ENCODE measurements around the gene EFCAB8. TPM values are rescaled to one million over a fixed set of nuclear protein-coding genes. Genes with fewer than 3 reads are reported as not detected.
"Not testable (repeated sequence)": the region's sequence is repeated elsewhere in the genome, so short reads cannot be mapped to it uniquely, and the experiment has no call there.

EFCAB8 gene
- total and polyA plus RNA-seq, 7 donors, result 0.03 to 0.08 (median 0.04) TPM; not detected in 4

GRCh38 chr20:32970973-32971300, 112.2 kb downstream of the EFCAB8 start:
- Histone ChIP-seq H3K4me1 (no peaks in the 10 kb centered on the region), H3K9me3 (no peaks in the 10 kb centered on the region), H3K36me3 (ENCODE audit: insufficient read depth in 1 of 2, low read depth in 1 of 2) (no peaks in the 10 kb centered on the region), H3K4me3 (no peak overlapping the region), H3K27me3 (ENCODE audit: insufficient read depth in 3 of 3, low read length in 2 of 3) (peaks cover 0 to 3% (median 0%) of the 10 kb centered on the region in 3 donors), H3K27ac (no peak overlapping the region)
- no peak for TF ChIP-seq CTCF (IDR thresholded peaks at IDR 0.05)
- DNase-seq, result no peak
- intact Hi-C loops (cut with DNase I), result no loop called here
- 90 to 95% (median 91%) methylated on average over 2 of the region's 2 CpGs for WGBS, 3 donors
- no peak for ATAC-seq

DNA sequence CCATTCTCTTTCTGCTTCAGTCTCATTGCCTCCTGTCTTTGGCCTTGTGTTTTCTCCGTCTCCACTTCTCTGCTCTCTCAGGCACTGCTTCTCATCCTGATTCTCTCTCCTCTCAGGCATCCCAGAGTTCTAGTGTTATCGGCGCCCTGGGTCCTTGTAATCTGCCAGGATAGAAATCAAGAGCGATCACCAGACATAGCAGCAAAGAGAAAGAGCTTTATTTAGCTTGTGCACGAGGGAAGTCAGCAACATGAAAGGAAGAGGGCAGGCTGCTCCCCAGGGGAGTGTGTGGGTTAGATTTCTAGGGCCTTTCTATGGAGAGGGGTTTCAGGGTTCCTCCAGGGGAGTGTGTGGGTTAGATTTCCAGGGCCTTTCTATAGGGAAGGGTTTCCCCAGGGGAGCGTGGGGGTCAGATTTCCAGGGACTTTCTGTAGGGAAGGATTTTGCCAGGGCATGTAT, 113.0 kb downstream of the EFCAB8 start:
- no peak for DNase-seq
- Histone ChIP-seq H3K36me3 (ENCODE audit: insufficient read depth in 1 of 2, low read depth in 1 of 2) (no peaks in the 10 kb centered on the region), H3K4me3 (no peak overlapping the region), H3K27ac (no peak overlapping the region), H3K4me1 (no peaks in the 10 kb centered on the region), H3K9me3 (no peaks in the 10 kb centered on the region), H3K27me3 (ENCODE audit: insufficient read depth in 3 of 3, low read length in 2 of 3) (peaks cover 0 to 3% (median 0%) of the 10 kb centered on the region in 3 donors)
- no peak for ATAC-seq
- intact Hi-C loops (cut with DNase I), result no loop called here
- 46 to 51% (median 48%) methylated on average over 6 of the region's 6 CpGs for WGBS, 3 donors
- no peak for TF ChIP-seq CTCF (IDR thresholded peaks at IDR 0.05)

GRCh38 chr20:32972181-32973076, 113.7 kb downstream of the EFCAB8 start:
- DNase-seq, result no peak

GRCh38 chr20:32973077-32973717, 114.5 kb downstream of the EFCAB8 start:
- no peak for ATAC-seq
- Histone ChIP-seq H3K36me3 (ENCODE audit: insufficient read depth in 1 of 2, low read depth in 1 of 2) (no peaks in the 10 kb centered on the region), H3K27me3 (ENCODE audit: insufficient read depth in 3 of 3, low read length in 2 of 3) (peaks cover 0 to 3% (median 0%) of the 10 kb centered on the region in 3 donors), H3K27ac (no peak overlapping the region), H3K9me3 (no peaks in the 10 kb centered on the region), H3K4me3 (no peak overlapping the region), H3K4me1 (no peaks in the 10 kb centered on the region)
- WGBS, 3 donors, result 83 to 89% (median 87%) methylated on average over 10 of the region's 10 CpGs
- TF ChIP-seq CTCF (IDR thresholded peaks at IDR 0.05), result no peak
- DNase-seq, result no peak
- intact Hi-C loops (cut with DNase I), result no loop called here

More at GRCh38 chr20:32972181-32973076, 113.7 kb downstream of the EFCAB8 start:
- ATAC-seq, result no peak
- no peak for TF ChIP-seq CTCF (IDR thresholded peaks at IDR 0.05)
- Histone ChIP-seq H3K36me3 (ENCODE audit: insufficient read depth in 1 of 2, low read depth in 1 of 2) (no peaks in the 10 kb centered on the region), H3K9me3 (no peaks in the 10 kb centered on the region), H3K4me3 (no peak overlapping the region), H3K27me3 (ENCODE audit: insufficient read depth in 3 of 3, low read length in 2 of 3) (peaks cover 0 to 3% (median 0%) of the 10 kb centered on the region in 3 donors), H3K4me1 (no peaks in the 10 kb centered on the region), H3K27ac (no peak overlapping the region)
- WGBS, 3 donors, result 73 to 77% (median 77%) methylated on average over 13 of the region's 13 CpGs
- intact Hi-C loops (cut with DNase I), result no loop called here

GRCh38 chr20:32974204-32975064, 115.7 kb downstream of the EFCAB8 start:
- H3K9me3 ChIP-seq; H3K36me3 ChIP-seq (ENCODE audit: insufficient read depth in 1 of 2, low read depth in 1 of 2); H3K4me3 ChIP-seq; intact Hi-C loops (cut with DNase I); H3K4me1 ChIP-seq; ATAC-seq; H3K27me3 ChIP-seq (ENCODE audit: insufficient read depth in 3 of 3, low read length in 2 of 3); H3K27ac ChIP-seq; DNase-seq: not testable (repeated sequence)
- WGBS, 3 donors, result 75 to 79% (median 75%) methylated on average over 9 of the region's 9 CpGs

DNA sequence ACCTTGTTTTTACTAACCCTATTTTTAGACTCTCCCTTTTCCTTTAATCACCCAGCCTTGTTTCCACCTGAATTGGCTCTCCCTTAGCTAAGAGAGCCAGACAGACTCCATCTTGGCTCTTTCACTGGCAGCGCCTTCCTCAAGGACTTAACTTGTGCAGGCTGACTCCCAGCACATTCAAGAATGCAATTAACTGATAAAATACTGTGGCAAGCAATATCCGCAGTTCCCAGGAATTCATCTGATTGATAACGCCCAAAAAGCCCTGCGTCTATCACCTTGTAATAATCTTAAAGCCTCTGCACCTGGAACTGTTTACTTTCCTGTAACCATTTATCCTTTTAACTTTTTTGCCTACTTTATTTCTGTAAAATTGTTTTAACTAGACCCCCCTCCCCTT, 116.4 kb downstream of the EFCAB8 start:
- H3K4me1 ChIP-seq; intact Hi-C loops (cut with DNase I); H3K27me3 ChIP-seq (ENCODE audit: insufficient read depth in 3 of 3, low read length in 2 of 3); DNase-seq; ATAC-seq; H3K27ac ChIP-seq; H3K36me3 ChIP-seq (ENCODE audit: insufficient read depth in 1 of 2, low read depth in 1 of 2); H3K4me3 ChIP-seq; H3K9me3 ChIP-seq: not testable (repeated sequence)
- 83 to 89% (median 84%) methylated on average over 4 of the region's 4 CpGs for WGBS, 3 donors
